GF-D8 (cell line): Measurements from ENCODE around the gene HSFX2.
"Not testable (repeated sequence)": the region's sequence is repeated elsewhere in the genome, so short reads cannot be mapped to it uniquely, and the experiment has no call there.

Experiments used
- DNase-seq: peaks from one replicate; lab custom pipeline; 2025; lab: John Stamatoyannopoulos, UW

Gene HSFX2

DNA sequence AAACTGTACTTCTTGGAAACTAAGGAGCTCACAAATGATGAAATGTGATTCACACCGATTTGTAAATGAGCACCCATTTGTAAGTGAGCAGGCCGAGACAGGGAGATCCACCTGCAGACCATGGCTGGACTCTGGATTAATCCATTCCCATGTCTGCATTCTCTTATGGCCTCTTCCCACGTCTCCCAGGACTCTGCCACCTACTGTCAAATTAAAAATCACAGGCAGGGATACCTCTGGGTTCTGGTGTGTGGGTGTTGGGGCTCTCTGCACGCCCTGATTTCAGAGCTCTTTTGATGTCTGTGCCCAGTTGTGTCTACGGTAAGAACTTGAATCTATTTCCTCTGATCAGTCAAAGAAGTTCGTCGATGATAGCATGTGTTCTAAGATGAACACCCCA, 4.1 kb downstream of the HSFX2 start:
- DNase-seq: not testable (repeated sequence)

DNA sequence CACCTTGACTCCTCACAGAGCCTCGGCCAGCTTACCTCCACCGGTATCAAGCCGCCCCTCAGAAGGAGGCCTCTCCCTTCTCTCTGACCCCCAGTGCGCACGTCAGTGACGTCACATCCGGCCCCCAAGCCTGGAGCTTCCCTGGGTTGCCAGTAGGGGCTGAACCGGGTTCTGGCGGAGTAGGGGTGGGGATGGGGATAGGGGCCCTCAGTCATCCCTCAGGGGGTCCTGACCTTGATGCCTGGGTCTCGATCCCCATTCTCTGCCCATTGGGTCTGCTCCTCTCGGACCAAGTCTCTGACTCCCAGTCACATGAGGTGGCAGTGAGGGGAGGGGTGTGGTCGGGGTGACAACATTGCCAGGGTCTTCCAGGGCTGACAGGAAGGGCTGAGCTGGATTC, 7.8 kb downstream of the HSFX2 start, which contains the start of gene MAGEA9B:
MAGEA9B (minus strand) TSS at position 101 of the 400 bp plus-strand sequence. CDS start 4,280 bp downstream, outside the sequence.
- not testable (repeated sequence) for DNase-seq

DNA sequence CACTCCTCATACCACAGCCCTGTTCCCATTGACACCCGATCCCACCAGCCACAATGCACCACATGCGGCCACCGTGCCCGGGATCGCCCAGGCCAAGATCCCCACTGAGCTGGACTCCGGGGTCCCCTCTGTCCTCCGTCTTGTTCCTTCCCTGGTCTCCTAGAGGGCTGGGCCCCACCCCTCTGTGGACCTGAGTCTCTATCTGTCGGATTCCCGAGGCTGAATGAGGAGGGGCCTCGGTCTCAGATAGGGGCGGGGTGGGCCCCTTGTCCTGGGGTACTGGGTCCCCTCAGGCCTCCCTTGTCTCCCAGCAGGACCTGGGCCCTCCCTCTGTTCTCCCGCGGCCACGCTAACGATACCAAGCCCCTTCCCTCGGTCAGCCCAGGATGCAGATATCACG, 9.5 kb downstream of the HSFX2 start:
- DNase-seq: not testable (repeated sequence)

DNA sequence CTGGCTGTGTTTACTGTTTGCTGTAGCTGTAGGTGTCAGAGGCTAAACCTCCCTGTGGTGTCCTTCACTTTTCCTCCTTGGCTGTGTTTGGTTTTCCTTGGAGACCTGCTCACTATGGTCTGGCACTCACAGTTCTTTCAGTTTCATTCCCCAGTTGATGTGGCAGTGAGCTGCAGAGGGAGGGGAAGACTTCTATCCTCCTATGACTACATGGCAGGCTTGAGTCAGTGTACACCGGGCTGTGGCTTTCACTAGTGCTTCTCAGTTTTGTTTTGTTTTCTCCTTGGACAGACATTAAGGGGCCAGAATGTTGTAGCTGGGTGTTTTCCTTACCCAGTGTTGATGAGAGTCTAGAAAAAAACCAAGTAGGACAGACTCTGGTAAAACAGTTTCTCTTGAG, 21.7 kb downstream of the HSFX2 start:
- not testable (repeated sequence) for DNase-seq

DNA sequence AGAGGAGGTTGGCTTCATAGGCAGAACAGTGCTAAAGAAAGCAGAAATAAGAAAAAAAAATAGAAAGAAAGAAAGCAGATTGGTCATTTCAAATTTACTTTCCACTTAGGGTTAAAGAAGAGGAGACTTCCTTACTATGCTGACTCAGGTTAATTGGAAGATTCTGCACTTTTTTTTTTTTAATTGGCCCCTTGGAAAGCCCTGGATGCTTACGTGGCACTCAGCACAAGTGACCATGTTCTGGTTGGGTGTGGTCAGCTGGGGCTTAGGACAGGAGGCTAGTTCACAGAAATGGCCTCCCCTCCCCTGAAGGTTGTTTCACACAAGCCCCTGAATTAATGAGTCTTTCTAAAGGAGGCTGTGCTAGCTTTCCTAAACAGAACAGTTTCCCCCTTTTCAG, 22.4 kb downstream of the HSFX2 start:
- DNase-seq: no peak

DNA sequence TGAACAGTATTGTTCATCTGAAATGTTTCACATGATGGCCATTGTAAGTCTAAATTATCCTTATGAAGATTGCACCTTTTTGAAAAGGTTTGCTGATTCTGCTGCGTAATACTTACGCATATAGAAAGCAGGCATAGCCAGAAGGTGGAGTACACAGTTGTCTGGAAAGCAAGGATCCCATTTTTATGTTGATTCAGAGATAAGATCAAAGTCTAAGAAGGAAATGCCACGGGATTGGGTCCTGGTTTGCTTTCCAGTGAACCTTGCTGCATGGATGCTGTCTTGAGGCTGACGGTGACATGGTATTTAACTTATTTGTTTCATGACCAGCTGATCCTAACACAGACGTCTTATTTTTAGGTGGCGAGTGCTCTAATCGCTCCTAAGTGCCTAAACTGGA, 23.3 kb downstream of the HSFX2 start:
- DNase-seq: no peak

DNA sequence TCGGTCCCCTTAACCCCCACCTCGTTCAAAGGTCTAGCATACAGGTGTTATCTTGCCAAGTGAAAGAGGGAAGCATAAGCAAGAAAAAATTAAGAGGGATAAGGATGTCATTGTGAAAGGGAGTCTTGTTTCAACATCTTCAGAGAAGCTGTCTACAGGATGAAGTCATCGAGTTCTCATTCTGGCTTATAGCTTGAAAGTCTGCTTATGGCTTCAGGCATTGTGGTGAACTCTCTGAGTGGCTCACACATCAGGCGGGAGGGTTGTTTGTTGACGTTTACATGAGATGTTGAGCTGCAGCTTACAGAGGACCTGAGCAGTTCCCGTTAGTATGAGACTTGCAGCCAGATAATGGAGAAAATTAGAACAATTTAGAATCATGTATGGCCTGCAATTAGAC, 24.4 kb downstream of the HSFX2 start:
- DNase-seq: no peak

DNA sequence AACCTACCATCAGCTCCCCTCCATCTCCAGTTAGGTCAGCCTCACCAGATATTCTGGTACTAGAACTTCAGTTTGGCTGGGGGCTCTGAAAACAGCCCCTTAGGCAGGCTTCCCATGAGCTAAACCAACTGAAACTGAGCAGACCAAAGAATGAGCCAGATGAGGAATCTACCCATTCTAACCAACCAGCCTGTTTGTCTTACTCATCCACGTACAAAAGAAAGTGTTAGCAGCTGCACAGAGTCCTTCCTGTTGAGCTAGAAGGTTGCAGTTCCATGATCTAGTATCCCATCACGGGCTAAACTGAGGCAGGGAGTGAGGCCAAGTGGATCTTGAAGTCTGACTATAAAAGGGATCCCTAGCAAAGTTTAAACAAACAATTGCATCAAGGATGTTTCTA, 25.3 kb downstream of the HSFX2 start:
- no peak for DNase-seq

DNA sequence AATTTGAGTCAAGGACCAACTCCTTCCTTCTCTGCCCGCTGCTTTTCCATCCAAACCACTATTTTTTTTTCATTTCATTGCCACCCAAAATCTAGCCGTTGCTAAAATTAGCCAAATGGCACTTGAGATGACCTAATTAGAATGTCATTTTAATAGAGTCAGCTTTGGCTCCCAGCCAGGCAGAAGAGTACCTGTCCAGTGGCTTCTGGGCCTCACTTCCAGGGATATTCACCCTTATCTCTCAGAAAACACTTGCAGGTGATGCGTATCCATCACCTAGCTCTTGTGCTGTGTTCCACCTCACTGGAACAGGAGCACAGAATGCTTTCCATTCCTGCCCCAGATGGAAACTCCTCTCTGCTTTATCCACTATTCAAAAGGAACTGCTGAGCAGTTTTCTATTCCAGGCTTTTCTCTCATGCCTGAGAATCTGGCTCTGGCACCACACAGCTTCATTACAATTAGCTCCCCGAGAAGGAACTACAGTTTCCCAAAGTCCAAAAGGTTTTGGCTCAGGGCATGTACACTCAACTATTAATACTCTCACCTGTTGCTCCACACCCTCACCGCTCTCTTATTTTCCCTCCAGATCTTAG, 26.3 kb downstream of the HSFX2 start:
- no peak for DNase-seq

DNA sequence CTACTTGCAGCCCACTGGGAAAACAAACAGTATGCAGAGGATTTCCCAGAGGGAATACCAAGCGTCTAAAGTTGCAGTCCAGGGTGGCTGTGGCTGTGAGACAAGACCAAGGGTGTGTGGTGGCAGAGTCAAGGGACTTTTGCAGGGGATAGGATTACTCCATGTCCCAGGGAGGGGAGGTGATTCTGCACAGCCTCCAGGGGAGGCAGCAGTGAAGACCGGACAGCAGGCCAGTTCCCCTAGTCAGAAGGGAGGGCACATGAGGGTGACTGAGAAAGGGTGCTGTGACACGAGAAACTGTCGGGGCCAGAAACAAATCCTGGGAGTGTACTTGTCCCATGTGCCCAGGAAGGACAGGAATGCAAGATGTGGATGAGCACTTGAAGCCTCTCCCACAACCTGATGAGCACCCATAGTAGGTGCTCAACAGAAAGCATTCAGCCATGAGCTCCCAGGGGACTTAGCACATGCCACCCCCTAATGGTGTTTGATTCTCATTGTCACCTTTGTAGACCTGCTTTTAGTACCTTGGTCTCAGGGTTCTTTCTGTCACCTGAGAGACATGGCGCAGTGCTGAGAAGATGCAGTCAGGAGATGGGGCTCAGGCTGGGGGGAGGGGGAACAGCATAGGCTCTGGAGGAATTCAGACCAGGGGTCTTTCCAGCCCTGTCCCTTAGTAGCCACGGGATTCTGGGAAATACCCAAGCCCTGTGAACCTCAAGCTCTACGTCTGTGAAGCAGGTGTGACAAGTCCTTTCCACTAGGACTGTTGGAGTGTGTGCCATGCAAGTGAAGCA, 27.3 kb downstream of the HSFX2 start:
- DNase-seq: no peak

DNA sequence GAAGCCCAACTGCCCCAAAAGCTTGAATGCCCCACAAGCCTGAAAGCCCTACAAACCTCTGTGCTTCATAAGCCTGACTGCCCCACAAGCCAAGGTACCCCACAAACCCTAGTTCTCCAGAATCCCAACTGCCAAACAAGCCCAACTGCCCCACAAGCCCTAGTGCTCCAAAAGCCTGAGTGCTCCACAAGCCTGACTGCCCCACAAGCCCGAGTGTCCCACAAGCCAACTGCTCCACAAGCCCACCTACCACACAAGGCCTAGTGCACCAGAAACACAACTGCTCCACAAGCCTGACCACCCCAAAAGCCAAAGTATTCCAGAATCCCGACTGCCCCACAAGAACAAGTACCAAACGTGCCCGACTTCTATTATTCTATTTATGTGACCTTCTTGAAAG, 31.8 kb downstream of the HSFX2 start:
- DNase-seq: no peak

DNA sequence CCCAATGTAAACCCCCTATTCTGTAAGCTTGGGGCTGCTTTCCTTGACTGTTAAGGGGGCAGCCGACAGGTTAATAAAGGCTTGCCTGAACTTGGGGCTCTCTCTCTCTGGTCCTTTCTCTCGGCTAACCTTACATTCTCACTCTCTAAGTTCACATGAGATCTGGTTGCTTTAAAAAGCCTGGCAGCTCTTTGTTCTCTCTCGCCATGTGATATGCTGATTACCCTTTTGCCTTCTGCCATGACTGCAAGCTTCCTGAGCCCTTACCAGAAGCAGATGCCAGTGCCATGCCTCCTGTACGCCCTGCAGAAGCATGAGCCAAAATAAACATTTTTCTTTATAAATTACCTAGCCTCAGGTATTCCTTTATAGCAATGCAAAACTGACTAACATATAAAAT, 39.9 kb downstream of the HSFX2 start:
- not testable (repeated sequence) for DNase-seq

DNA sequence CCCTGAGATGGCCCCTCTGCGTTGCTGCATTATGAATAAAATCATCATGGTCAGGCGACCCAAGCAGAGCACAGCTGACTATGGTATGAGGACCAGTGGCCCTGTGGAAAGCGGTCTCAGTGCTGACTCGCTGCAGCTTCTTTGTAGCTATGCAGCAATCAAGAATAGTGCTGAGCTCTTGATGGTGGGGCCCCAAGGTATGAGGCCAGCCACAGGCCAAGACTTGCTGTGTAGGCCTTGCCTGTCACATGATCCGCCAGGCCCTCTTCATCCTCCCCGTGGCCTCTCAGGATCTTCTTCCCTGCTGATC, 43.2 kb downstream of the HSFX2 start:
- DNase-seq: not testable (repeated sequence)

DNA sequence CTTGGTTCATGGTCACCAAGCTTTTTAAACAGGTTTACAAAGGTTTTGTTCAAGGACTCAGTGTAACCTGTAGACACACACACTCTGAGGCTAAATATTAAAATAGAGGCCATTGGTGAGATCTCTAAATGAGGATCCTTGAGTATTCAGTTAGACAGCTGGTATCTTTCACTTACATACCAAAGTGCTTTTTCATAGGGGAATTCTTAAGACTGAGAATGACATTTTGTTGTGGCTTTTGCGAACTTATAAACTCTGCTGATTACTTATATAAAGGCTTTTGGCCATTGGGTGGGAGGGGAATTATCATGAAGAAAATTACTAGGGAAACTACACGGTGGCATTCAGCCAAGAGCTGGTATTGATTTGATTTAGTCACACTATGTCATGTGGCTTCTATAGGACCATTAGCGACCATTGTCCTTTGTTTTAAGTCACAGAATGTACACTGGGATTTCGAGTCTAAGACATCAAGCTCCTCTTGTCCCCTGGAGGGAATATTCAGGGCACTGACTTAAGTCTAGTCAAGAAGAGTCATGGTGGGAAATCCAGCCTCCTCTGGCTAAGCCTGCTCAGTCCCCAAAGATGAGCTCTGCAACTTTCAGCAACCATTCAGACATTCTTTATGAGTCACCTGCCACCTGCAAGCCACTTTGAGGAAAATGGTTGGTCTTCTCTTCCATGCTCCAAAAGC, 43.7 kb downstream of the HSFX2 start:
- DNase-seq: not testable (repeated sequence)

DNA sequence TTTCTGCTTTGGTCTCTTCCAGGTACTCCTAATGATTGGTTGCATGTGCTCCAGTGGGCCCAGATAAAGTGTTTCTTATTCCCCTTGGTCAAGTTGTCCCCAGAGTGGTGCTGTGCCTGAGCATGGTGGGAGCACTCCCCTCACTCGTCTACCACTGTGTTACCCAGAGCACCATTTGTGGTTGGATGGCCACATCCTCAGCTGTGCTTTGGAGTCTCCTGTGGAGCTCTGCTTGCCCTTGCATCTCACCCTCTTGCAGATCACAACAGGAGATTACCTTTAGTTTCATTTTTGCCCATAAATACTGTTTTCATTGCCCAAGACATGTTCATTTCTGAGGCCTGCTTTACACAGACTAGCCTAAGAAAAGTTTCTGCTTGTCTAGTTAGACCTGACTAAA, 44.7 kb downstream of the HSFX2 start:
- not testable (repeated sequence) for DNase-seq

DNA sequence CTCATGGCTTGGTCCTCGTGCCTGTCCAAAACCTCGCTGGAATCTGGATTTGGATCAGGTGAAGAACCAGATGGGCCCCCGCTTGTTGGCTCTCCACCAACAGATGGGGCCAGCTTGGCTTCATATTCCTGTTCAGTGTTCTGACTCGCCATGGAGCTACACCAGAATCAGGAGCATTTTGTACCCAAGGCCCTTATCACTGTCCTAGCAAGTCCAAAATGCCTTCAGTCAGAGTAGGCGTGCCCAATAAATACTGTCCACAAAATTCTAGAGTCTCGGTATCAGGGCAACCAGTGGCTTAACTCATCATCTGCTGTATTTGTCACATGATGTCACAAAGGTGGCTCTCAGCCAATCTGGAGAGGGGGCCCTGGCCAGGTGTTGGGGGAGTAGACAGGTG, 45.4 kb downstream of the HSFX2 start, which contains the start of gene HSFX3:
HSFX3 (minus strand) TSS at position 224 of the 400 bp plus-strand sequence; CDS start at position 152, 72 bp downstream.
- not testable (repeated sequence) for DNase-seq

DNA sequence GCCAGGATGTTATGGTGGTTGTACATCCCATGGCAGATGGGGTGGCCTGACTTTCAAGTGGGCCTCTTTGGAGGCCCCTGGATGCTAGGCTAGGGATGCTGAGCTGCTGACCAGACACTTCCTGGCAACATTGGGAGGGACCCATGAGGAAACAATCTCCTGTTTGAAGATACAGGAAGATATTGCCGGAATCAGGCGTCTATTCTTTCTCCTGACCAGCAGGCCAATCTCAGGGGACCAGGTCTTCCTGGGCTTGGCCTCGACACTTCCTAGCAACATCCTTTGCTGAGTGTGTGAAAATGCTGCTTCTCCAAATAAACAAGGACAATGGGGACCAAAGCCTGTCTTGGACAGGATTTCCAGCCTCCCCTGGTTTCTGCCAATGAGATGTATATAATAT, 47.3 kb downstream of the HSFX2 start:
- not testable (repeated sequence) for DNase-seq

DNA sequence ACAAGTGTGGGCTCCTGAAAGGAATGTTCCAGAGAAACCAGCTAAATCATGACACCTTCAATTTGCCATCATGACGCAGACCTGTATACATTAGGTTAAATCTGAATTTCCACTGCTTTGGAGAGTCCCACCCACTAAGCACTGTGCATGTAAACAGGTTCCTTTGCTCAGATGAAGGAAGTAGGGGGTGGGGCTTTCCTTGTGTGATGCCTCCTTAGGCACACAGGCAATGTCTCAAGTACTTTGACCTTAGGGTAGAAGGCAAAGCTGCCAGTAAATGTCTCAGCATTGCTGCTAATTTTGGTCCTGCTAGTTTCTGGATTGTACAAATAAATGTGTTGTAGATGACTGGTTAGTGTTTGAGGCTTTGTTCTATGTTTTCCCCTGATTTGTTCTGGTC, 48.2 kb downstream of the HSFX2 start:
- not testable (repeated sequence) for DNase-seq

DNA sequence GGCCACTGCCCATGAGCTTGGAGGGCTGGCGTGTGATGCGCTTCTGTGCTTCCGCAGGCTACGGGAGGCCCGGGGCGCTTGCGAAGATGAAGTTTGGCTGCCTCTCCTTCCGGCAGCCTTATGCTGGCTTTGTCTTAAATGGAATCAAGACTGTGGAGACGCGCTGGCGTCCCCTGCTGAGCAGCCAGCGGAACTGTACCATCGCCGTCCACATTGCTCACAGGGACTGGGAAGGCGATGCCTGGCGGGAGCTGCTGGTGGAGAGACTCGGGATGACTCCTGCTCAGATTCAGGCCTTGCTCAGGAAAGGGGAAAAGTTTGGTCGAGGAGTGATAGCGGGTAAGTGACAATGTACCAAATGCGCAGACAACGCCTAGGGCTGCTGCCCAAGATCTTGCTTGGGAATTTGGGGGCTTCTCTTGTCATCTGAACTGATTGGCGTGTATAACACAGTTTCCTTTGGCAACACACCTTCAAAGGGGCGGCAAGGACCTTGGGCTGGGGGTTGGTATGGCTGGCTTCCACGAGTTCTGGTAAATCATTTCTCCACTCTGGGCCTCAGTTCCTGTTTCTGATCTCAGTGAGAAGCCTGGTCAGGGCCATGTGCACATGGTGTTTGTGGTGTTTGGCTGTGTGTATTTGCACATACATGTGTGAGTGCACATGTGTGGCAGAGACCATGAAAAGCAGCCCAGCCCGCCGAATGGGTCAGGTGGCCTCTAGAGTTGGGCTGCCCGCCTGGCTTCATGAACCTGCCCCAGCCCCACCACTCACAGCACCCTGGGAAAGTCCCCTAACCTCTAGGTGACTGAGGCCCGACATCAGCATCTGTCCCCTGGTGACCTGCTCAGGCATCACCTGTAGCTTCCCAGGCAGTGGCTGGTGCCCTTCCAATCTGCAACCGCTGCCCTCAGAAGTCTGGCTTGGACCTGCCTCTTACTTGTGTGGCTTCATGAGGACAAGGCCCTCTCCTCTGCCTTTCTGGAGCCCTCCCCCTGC, 49.3 kb downstream of the HSFX2 start:
- DNase-seq: not testable (repeated sequence)
